HepG2 (cell line): Measurements from ENCODE around the gene FAM234A. TPM values are rescaled to one million over a fixed set of nuclear protein-coding genes. Genes with fewer than 3 reads are reported as not detected.

Experiments
- ATF6 ChIP-seq: sonication (generic); formaldehyde crosslinking; conservative IDR thresholded peaks from 2 replicates; pipeline ENCODE4 v1.4.0; 2020; ENCODE audit warnings: missing genetic modification reagents
- CERS6 ChIP-seq: sonication (generic); formaldehyde crosslinking; IDR thresholded peaks from 2 replicates; pipeline ENCODE4 v1.5.0; 2020; ENCODE audit warnings: missing genetic modification reagents
- CHD4 ChIP-seq: fragments of 200-600 bp; sonication (generic); IDR thresholded peaks from 2 replicates; pipeline ENCODE4 v1.7.0; 2017; ENCODE audit warnings: mild to moderate bottlenecking, low read length, borderline replicate concordance
- CSRNP2 ChIP-seq: sonication (generic); formaldehyde crosslinking; conservative IDR thresholded peaks from 2 replicates; pipeline ENCODE4 v1.8.0; 2022; ENCODE audit warnings: low read depth, missing genetic modification reagents
- E2F2 ChIP-seq: sonication (generic); formaldehyde crosslinking; IDR thresholded peaks from 2 replicates; pipeline ENCODE4 v1.4.0; 2020; ENCODE audit warnings: missing genetic modification reagents, borderline replicate concordance
- E2F5 ChIP-seq: sonication (generic); formaldehyde crosslinking; conservative IDR thresholded peaks from 2 replicates; pipeline ENCODE4 v1.4.0; 2020; ENCODE audit warnings: missing genetic modification reagents
- HMGXB4 ChIP-seq, 2 experiments: sonication (generic) in 1 of 2; formaldehyde crosslinking in 1 of 2; IDR thresholded peaks; 2 replicates each; pipeline versions ENCODE4 v1.4.0 to v1.6.1; 2018 to 2020; ENCODE audit warnings: missing genetic modification reagents in 2 of 2, borderline replicate concordance in 1 of 2, low read depth in 1 of 2, mild to moderate bottlenecking in 1 of 2, missing biosample characterization in 1 of 2
- ISL2 ChIP-seq: sonication (generic); formaldehyde crosslinking; IDR thresholded peaks from 2 replicates; pipeline ENCODE4 v1.5.0; 2020; ENCODE audit warnings: missing genetic modification reagents
- KDM5B ChIP-seq: sonication (generic); formaldehyde crosslinking; IDR thresholded peaks from 2 replicates; pipeline ENCODE4 v1.4.0; 2020; ENCODE audit warnings: missing genetic modification reagents, mild to moderate bottlenecking, borderline replicate concordance
- RFX3 ChIP-seq: IDR thresholded peaks from 2 replicates; pipeline ENCODE4 v1.6.1; 2016; ENCODE audit warnings: missing biosample characterization, missing genetic modification reagents
- TAF15 ChIP-seq: fragments of 200-400 bp; formaldehyde crosslinking; IDR thresholded peaks from one replicate; pipeline ENCODE4 v1.6.1; 2018; ENCODE audit warnings: mild to moderate bottlenecking, low read depth, low read length; ENCODE audit not compliant: poor library complexity, severe bottlenecking
- ZNF256 ChIP-seq: sonication (generic); formaldehyde crosslinking; conservative IDR thresholded peaks from 2 replicates; pipeline ENCODE4 v1.4.0; 2020; ENCODE audit warnings: missing genetic modification reagents
- ZNF382 ChIP-seq: sonication (generic); formaldehyde crosslinking; IDR thresholded peaks from 2 replicates; pipeline ENCODE4 v1.5.0; 2020; ENCODE audit warnings: missing genetic modification reagents, mild to moderate bottlenecking, borderline replicate concordance
- ZNF558 ChIP-seq: sonication (generic); formaldehyde crosslinking; IDR thresholded peaks from 2 replicates; pipeline ENCODE4 v1.9.0; 2022; ENCODE audit warnings: mild to moderate bottlenecking, missing genetic modification reagents, borderline replicate concordance
- ZNF747 ChIP-seq: sonication (generic); formaldehyde crosslinking; IDR thresholded peaks from 2 replicates; pipeline ENCODE4 v1.8.1; 2023; ENCODE audit warnings: missing genetic modification reagents, mild to moderate bottlenecking, borderline replicate concordance
- polyA plus RNA-seq, 8 experiments: library from polyadenylated mRNA; depleted of rRNA in 3 of 8; stranded (reverse) in 7 of 8; unstranded in 1 of 8; fragments of >200 nt; fragmentation: Illumina TruSeq in 4 of 8; extraction: Trizol in 4 of 8; gene quantifications; 2 replicates each; pipeline versions ENCODE4 v1.2.1 to v1.2.3, GENCODE V29; 2011 to 2016; ENCODE audit warnings: low read depth in 4 of 8, missing spikeins in 1 of 8, mixed read lengths in 1 of 8; ENCODE audit not compliant: insufficient read depth in 1 of 8
- total RNA-seq, 5 experiments: library from RNA; depleted of rRNA; stranded (reverse); fragments of >200 nt; fragmentation: Illumina TruSeq; extraction: Trizol; gene quantifications; 2 replicates each; pipeline ENCODE4 v1.2.3, GENCODE V29; 2016; ENCODE audit warnings: low read depth in 1 of 5

FAM234A gene
- total and polyA plus RNA-seq, 2 of the 13 experiments (the other 11 are each of a cell fraction or from before 2014, with no cell fraction given): 29.2 to 34.4 TPM

GRCh38 chr16:228852-229730, 5.5 kb upstream of the FAM234A start, which contains the start of gene LUC7L (continued):
- TF ChIP-seq CSRNP2 (CRISPR knock-in tag) (no peak), TAF15 (no peak), HMGXB4 (CRISPR knock-in tag; IDR thresholded peaks at IDR 0.05; ENCODE audit: borderline replicate concordance in 1 of 2, low read depth in 1 of 2) (peak; percentile 82 to 94), E2F5 (peak; percentile 85; the same call in 1 of the 2 replicates), ZNF256 (CRISPR knock-in tag) (peak; percentile 94), ZNF382 (CRISPR knock-in tag) (no peak), ATF6 (CRISPR knock-in tag) (peak; percentile 64; the same call in 1 of the 2 replicates), ZNF747 (CRISPR knock-in tag) (peak; percentile 93; the same call in 1 of the 2 replicates), KDM5B (CRISPR knock-in tag) (peak; percentile 98), ZNF558 (peak; percentile 94; the same call in 1 of the 2 replicates), ISL2 (peak; percentile 85), CHD4 (no peak), E2F2 (peak; percentile 46; the same call in 1 of the 2 replicates), RFX3 (CRISPR knock-in tag) (peak; percentile 19; the same call in 1 of the 2 replicates), CERS6 (no peak)
